Heart left ventricle (tissue), 16 donors: ENCODE results near the gene TREML4. TPM values are rescaled to one million over a fixed set of nuclear protein-coding genes. Genes with fewer than 3 reads are reported as not detected.

Source experiments
- ATAC-seq, 4 donors: fragments of 200-7000 bp; cut with Tn5 transposase; one replicate each; pipeline ENCODE4 v1.9.1; 2020 to 2022; ENCODE audit warnings: moderate library complexity in 4 of 4, mild to moderate bottlenecking in 3 of 4, moderate number of reproducible peaks in 1 of 4
- DNase-seq, 5 donors: peaks; one replicate each; pipeline ENCODE4 v3.0.0-alpha.2; 2020
- H3K27ac ChIP-seq, 12 donors: fragments of 200-600 bp; sonication (generic) in 4 of 12; one replicate each; pipeline versions ENCODE4 v1.5.0 to v1.8.0; 2016 to 2022; ENCODE audit warnings: mild to moderate bottlenecking in 2 of 12
- H3K27me3 ChIP-seq, 9 donors: fragments of 200-600 bp; sonication (generic) in 2 of 9; one replicate each; pipeline versions ENCODE4 v1.5.1 to v1.8.0; 2016 to 2022; ENCODE audit warnings: mild to moderate bottlenecking in 3 of 9
- H3K36me3 ChIP-seq, 9 donors: fragments of 200-600 bp; sonication (generic) in 2 of 9; one replicate each; pipeline versions ENCODE4 v1.5.0 to v1.8.0; 2018 to 2022; ENCODE audit warnings: mild to moderate bottlenecking in 2 of 9
- H3K4me1 ChIP-seq, 12 donors: fragments of 200-600 bp; sonication (generic) in 4 of 12; one replicate each; pipeline versions ENCODE4 v1.5.0 to v1.8.0; 2016 to 2022; ENCODE audit warnings: mild to moderate bottlenecking in 3 of 12
- H3K4me3 ChIP-seq, 12 donors: fragments of 200-600 bp; sonication (generic) in 4 of 12; one replicate each; pipeline versions ENCODE4 v1.5.0 to v1.8.0; 2017 to 2022; ENCODE audit warnings: mild to moderate bottlenecking in 9 of 12, moderate library complexity in 4 of 12
- H3K9me3 ChIP-seq, 12 donors: fragments of 200-600 bp; sonication (generic) in 4 of 12; one replicate each; pipeline versions ENCODE4 v1.5.0 to v1.8.0; 2016 to 2022; ENCODE audit warnings: mild to moderate bottlenecking in 1 of 12
- CTCF ChIP-seq, 12 donors: fragments of 200-600 bp; sonication (generic) in 4 of 12; IDR thresholded peaks; one replicate each; pipeline versions ENCODE4 v1.5.0 to v1.8.0; 2018 to 2022; ENCODE audit warnings: antibody characterized with exemption in 12 of 12, mild to moderate bottlenecking in 5 of 12
- POLR2A ChIP-seq, 2 donors: fragments of 450-650 bp; IDR thresholded peaks; one replicate each; pipeline ENCODE4 v1.6.1; 2017; ENCODE audit warnings: antibody characterized with exemption in 2 of 2, mild to moderate bottlenecking in 2 of 2, moderate library complexity in 2 of 2
- WGBS, 4 donors: extraction: QIAGEN DNeasy Blood & Tissue Kit in 2 of 4; methylation state at CpG; one replicate each; pipeline versions ENCODE4 v1.1.5 to v1.1.7; 2013 to 2018; 5-methylcytosine and 5-hydroxymethylcytosine counted together
- intact Hi-C, 10 donors: fragments of 100-400 bp; cut with DNase I; formaldehyde crosslinking; loops; one replicate each; pipeline versions ENCODE4 v1.11.1 to v1.14.2; 2022
- polyA plus RNA-seq, 2 donors: library from polyadenylated mRNA; stranded (reverse); fragments of 200-250 nt; gene quantifications; one replicate each; pipeline ENCODE4 v1.2.3, GENCODE V29; 2013
- total RNA-seq, 9 donors: library from RNA; depleted of rRNA in 2 of 9; stranded (reverse); fragments of >200 nt in 2 of 9; fragmentation: NEBNext Ultra II Directional in 3 of 9; extraction: Animal tissue kit (Norgen Biotek cat#: 25700) in 3 of 9; gene quantifications; one replicate each; pipeline versions ENCODE4 v1.1.0 to v1.2.4, GENCODE V29; 2016 to 2023
- donor health status: ischemic (EF 13 %, LVEDD 7.1; RV severe dilation, severe dysfunction).
- donor health status: healthy with polysubstance abuse.
- donor health status: DM: no; HTN: yes; CAD: no.
- donor health status: DM: no; HTN: no; CAD: no.
- donor health status: ischemic (EF 25% LVEDD 6.9; RV normal size, moderate dysfunction).
- donor health status: ischemic (EF 25% LVEDD 5.7; RV mildly dilated, moderate dysfunction).
- donor health status: healthy.
- donor health status: DM: yes; HTN: yes; CAD: no.
- donor health status: ischemic (EF 35%, LVEDD 5.7; RV mildly dilated, moderate dysfunction).
- donor health status: nonischemic (EF 11% LVEDD 7.7; RV severe dilation, severe dysfunction).
- donor health status: DM: yes; HTN: yes; CAD: no.
- donor health status: PGD.
- donor health status: ischemic (EF 29% LVEDD 5.4; RV normal size, mild dysfunction).
- donor health status: nonischemic (EF 23%, LVEDD 6.1; RV moderate dilation, normal function).

The TREML4 gene
- total and polyA plus RNA-seq, 11 donors: 0.07 TPM; not detected in 10

GRCh38 chr6:41273714-41274113 lies 45.6 kb downstream of the TREML4 start:
- intact Hi-C loops: no loop called here
- WGBS, 4 donors: 74 to 82% (median 82%) methylated on average over 5 of the region's 5 CpGs

GRCh38 chr6:41274256-41274655 lies 46.1 kb downstream of the TREML4 start:
- DNase-seq: no peak
- H3K4me3 ChIP-seq: no peak overlapping the region
- no peaks in the 10 kb centered on the region for H3K9me3 ChIP-seq
- 93 to 96% (median 94%) methylated on average over 2 of the region's 2 CpGs for WGBS, 4 donors
- H3K27me3 ChIP-seq: peaks cover 0 to 20% (median 0%) of the 10 kb centered on the region in 9 donors
- intact Hi-C loops: no loop called here
- peaks cover 0 to 52% (median 0%) of the 10 kb centered on the region in 12 donors for H3K4me1 ChIP-seq
- ATAC-seq: no peak
- peak overlapping the region in 1 of 12 donors; percentile 75 for H3K27ac ChIP-seq
- H3K36me3 ChIP-seq: no peaks in the 10 kb centered on the region
- no peak for TF ChIP-seq CTCF (IDR thresholded peaks at IDR 0.05)
- TF ChIP-seq POLR2A (IDR thresholded peaks at IDR 0.05): no peak

More at GRCh38 chr6:41273714-41274113, 45.6 kb downstream of the TREML4 start:
- DNase-seq (no peak), ATAC-seq (no peak)
- Histone ChIP-seq H3K27me3 (peaks cover 0 to 20% (median 0%) of the 10 kb centered on the region in 9 donors), H3K4me1 (peaks cover 0 to 46% (median 0%) of the 10 kb centered on the region in 12 donors), H3K9me3 (no peaks in the 10 kb centered on the region), H3K36me3 (no peaks in the 10 kb centered on the region), H3K4me3 (no peak overlapping the region), H3K27ac (peak overlapping the region in 1 of 12 donors; percentile 75)
- TF ChIP-seq POLR2A (IDR thresholded peaks at IDR 0.05) (no peak), CTCF (IDR thresholded peaks at IDR 0.05) (no peak)

GRCh38 chr6:41275489-41275888 lies 47.3 kb downstream of the TREML4 start:
- Histone ChIP-seq H3K9me3 (no peaks in the 10 kb centered on the region), H3K27me3 (peaks cover 0 to 20% (median 0%) of the 10 kb centered on the region in 9 donors), H3K36me3 (no peaks in the 10 kb centered on the region), H3K27ac (peak overlapping the region in 1 of 12 donors; percentile 75), H3K4me1 (peaks cover 0 to 63% (median 0%) of the 10 kb centered on the region in 12 donors), H3K4me3 (no peak overlapping the region)
- WGBS, 4 donors: 76 to 78% (median 77%) methylated on average over 4 of the region's 4 CpGs
- DNase-seq (no peak), ATAC-seq (no peak)
- intact Hi-C loops: no loop called here
- TF ChIP-seq POLR2A (IDR thresholded peaks at IDR 0.05): no peak
- no peak for TF ChIP-seq CTCF (IDR thresholded peaks at IDR 0.05)

- DNase-seq: no peak
Measured at GRCh38 chr6:41277605-41278004, 49.5 kb downstream of the TREML4 start.

More at GRCh38 chr6:41277605-41278004, 49.5 kb downstream of the TREML4 start:
- H3K27me3 ChIP-seq: peaks cover 0 to 20% (median 0%) of the 10 kb centered on the region in 9 donors
- no peak overlapping the region for H3K4me3 ChIP-seq
- ATAC-seq: peak in 1 of 4 donors; percentile 40
- H3K9me3 ChIP-seq: no peaks in the 10 kb centered on the region
- peak overlapping the region in 1 of 12 donors; percentile 52 for H3K27ac ChIP-seq
- intact Hi-C loops: loop anchor here in 1 of 10 donors (2.0 kb wide), 1 partner anchor 41 kb away; no protein-coding TSS in a partner anchor
- 64 to 68% (median 66%) methylated on average over 2 of the region's 2 CpGs for WGBS, 4 donors
- TF ChIP-seq CTCF (IDR thresholded peaks at IDR 0.05): no peak
- TF ChIP-seq POLR2A (IDR thresholded peaks at IDR 0.05): no peak
- H3K36me3 ChIP-seq: no peaks in the 10 kb centered on the region
- peaks cover 0 to 58% (median 0%) of the 10 kb centered on the region in 12 donors for H3K4me1 ChIP-seq
